Neuronal stem cell (in vitro differentiated cells): ENCODE measurements around the gene GKN1.
A peak's percentile ranks its signal among the peaks of the same experiment; 100 is the strongest.

Experiments used
- DNase-seq: peaks from one replicate; pipeline ENCODE4 v3.0.0-alpha.2; 2013; ENCODE audit warnings: low spot score
- H2AFZ ChIP-seq: one replicate; pipeline ENCODE4 v1.6.1; 2013; ENCODE audit warnings: mild to moderate bottlenecking, low read length, inconsistent platforms
- H2AK5ac ChIP-seq: 2 replicates; pipeline ENCODE4 v1.6.1; 2013; ENCODE audit warnings: low read depth, mild to moderate bottlenecking, inconsistent platforms, low read length, moderate library complexity, mixed read lengths
- H2BK120ac ChIP-seq: 2 replicates; pipeline ENCODE4 v1.6.1; 2013; ENCODE audit warnings: low read depth, mild to moderate bottlenecking, inconsistent platforms, low read length, moderate library complexity, mixed read lengths
- H2BK12ac ChIP-seq: one replicate; pipeline ENCODE4 v1.6.1; 2013; ENCODE audit warnings: low read length, inconsistent platforms
- H2BK15ac ChIP-seq: 2 replicates; pipeline ENCODE4 v1.6.1; 2013; ENCODE audit warnings: mild to moderate bottlenecking, low read length, inconsistent platforms, mixed read lengths
- H2BK5ac ChIP-seq: one replicate; pipeline ENCODE4 v1.6.1; 2013; ENCODE audit warnings: inconsistent platforms, mild to moderate bottlenecking, low read length, moderate library complexity
- H3K14ac ChIP-seq: one replicate; pipeline ENCODE4 v1.6.1; 2013; ENCODE audit warnings: low read length, inconsistent platforms
- H3K18ac ChIP-seq: 2 replicates; pipeline ENCODE4 v1.6.1; 2013; ENCODE audit warnings: low read length, inconsistent platforms
- H3K23ac ChIP-seq: 2 replicates; pipeline ENCODE4 v1.6.1; 2013; ENCODE audit warnings: low read depth, mild to moderate bottlenecking, mixed read lengths, low read length, inconsistent platforms; ENCODE audit not compliant: poor library complexity
- H3K27ac ChIP-seq: replicated peaks from 3 replicates; pipeline ENCODE4 v1.5.1; 2013; ENCODE audit warnings: low read length, inconsistent platforms
- H3K27me3 ChIP-seq, 3 experiments: 2 replicates each; pipeline ENCODE4 v1.6.1; 2013; ENCODE audit warnings: low read length in 3 of 3, mild to moderate bottlenecking in 2 of 3, inconsistent platforms in 1 of 3, low read depth in 1 of 3, mixed read lengths in 1 of 3, moderate library complexity in 1 of 3; ENCODE audit not compliant: control insufficient read depth in 3 of 3, insufficient read depth in 3 of 3
- H3K36me3 ChIP-seq, 2 donors: replicated peaks in 1 of 2; 2 replicates each; pipeline ENCODE4 v1.6.1; 2013; ENCODE audit warnings: low read length in 2 of 2; ENCODE audit not compliant: control insufficient read depth in 2 of 2, insufficient read depth in 2 of 2
- H3K4ac ChIP-seq: 2 replicates; pipeline ENCODE4 v1.6.1; 2013; ENCODE audit warnings: inconsistent platforms, mild to moderate bottlenecking, low read length, moderate library complexity
- H3K4me1 ChIP-seq, 2 donors: 1 replicate in 1 of 2; 2 replicates in 1 of 2; pipeline ENCODE4 v1.6.1; 2013; ENCODE audit warnings: low read length in 2 of 2, low read depth in 1 of 2; ENCODE audit not compliant: control insufficient read depth in 2 of 2, insufficient read depth in 1 of 2
- H3K4me2 ChIP-seq: one replicate; pipeline ENCODE4 v1.6.1; 2013; ENCODE audit warnings: mild to moderate bottlenecking, low read length, inconsistent platforms; ENCODE audit not compliant: insufficient read depth, poor library complexity, severe bottlenecking
- H3K4me3 ChIP-seq, 2 donors: 2 replicates each; pipeline ENCODE4 v1.5.1; 2013; ENCODE audit warnings: low read length in 2 of 2, mild to moderate bottlenecking in 2 of 2, inconsistent platforms in 1 of 2, moderate library complexity in 1 of 2
- H3K79me1 ChIP-seq: one replicate; pipeline ENCODE4 v1.6.1; 2013; ENCODE audit warnings: low read depth, mild to moderate bottlenecking, inconsistent platforms, low read length, moderate library complexity
- H3K9ac ChIP-seq: one replicate; pipeline ENCODE4 v1.6.1; 2013; ENCODE audit warnings: mild to moderate bottlenecking, low read depth, low read length, inconsistent platforms; ENCODE audit not compliant: poor library complexity
- H3K9me3 ChIP-seq, 2 donors: replicated peaks in 1 of 2; 2 replicates each; pipeline versions ENCODE3 to v1.6.1; 2013; ENCODE audit warnings: low read length in 2 of 2, mild to moderate bottlenecking in 2 of 2, inconsistent platforms in 1 of 2, low read depth in 1 of 2, mixed read lengths in 1 of 2, moderate library complexity in 1 of 2; ENCODE audit not compliant: control insufficient read depth in 2 of 2, insufficient read depth in 1 of 2
- H4K8ac ChIP-seq: one replicate; pipeline ENCODE4 v1.6.1; 2013; ENCODE audit warnings: low read depth, mild to moderate bottlenecking, inconsistent platforms, low read length, moderate library complexity
- H4K91ac ChIP-seq: one replicate; pipeline ENCODE4 v1.6.1; 2013; ENCODE audit warnings: low read length, low read depth, mild to moderate bottlenecking, inconsistent platforms; ENCODE audit not compliant: poor library complexity
- WGBS, 2 donors: extraction: QIAGEN DNeasy Blood & Tissue Kit; methylation state at CpG; one replicate each; pipeline ENCODE4 v1.1.7; 2013; ENCODE audit warnings: missing lambda C conversion rate in 2 of 2, mixed read lengths in 1 of 2; ENCODE audit not compliant: insufficient read length in 2 of 2, insufficient replicate concordance in 1 of 2; ENCODE audit errors: extremely low coverage in 2 of 2; 5-methylcytosine and 5-hydroxymethylcytosine counted together

The GKN1 gene

GRCh38 chr2:69013142-69013839 is 38.9 kb downstream of the GKN1 start, which contains the start of gene ANTXR1:
Gene ANTXR1 (plus strand): TSS chr2:69013179. CDS start chr2:69013500, 321 bp downstream.
- H3K14ac ChIP-seq = peak within 1 kb of the TSS; percentile 64
- H3K27ac ChIP-seq = no peak within 1 kb of the TSS
- H3K27me3 ChIP-seq = peaks cover 0 to 19% (median 6%) of the 10 kb centered on the region in 3 experiments

GRCh38 chr2:69013840-69014821 is 39.7 kb downstream of the GKN1 start:
- H3K14ac ChIP-seq = no peak overlapping the region
- no peak overlapping the region for H2BK5ac ChIP-seq
- no peaks in the 10 kb centered on the region for H3K79me1 ChIP-seq
- peaks cover 0 to 19% of the 10 kb centered on the region in 2 donors for H3K36me3 ChIP-seq
- H2BK12ac ChIP-seq = no peak overlapping the region
- peak overlapping the region; percentile 81 for H3K4me2 ChIP-seq
- no peaks in the 10 kb centered on the region for H3K9me3 ChIP-seq
- H2BK120ac ChIP-seq = no peak overlapping the region
- peaks cover 0 to 19% (median 6%) of the 10 kb centered on the region in 3 experiments for H3K27me3 ChIP-seq
- no peak overlapping the region for H2BK15ac ChIP-seq
- no peak overlapping the region for H4K91ac ChIP-seq
- H4K8ac ChIP-seq = no peak overlapping the region
- no peak overlapping the region for H3K27ac ChIP-seq
- H3K23ac ChIP-seq = no peak overlapping the region
- H3K9ac ChIP-seq = peak overlapping the region; percentile 78
- peaks cover 4 to 5% of the 10 kb centered on the region in 2 donors for H3K4me1 ChIP-seq
- peak overlapping the region; percentile 96 for H2AFZ ChIP-seq
- H3K18ac ChIP-seq = peak overlapping the region; percentile 91
- no peak overlapping the region for H3K4ac ChIP-seq
- peak overlapping the region; percentile 83 to 96 for H3K4me3 ChIP-seq
- no peak overlapping the region for H2AK5ac ChIP-seq
- WGBS, 2 donors = no CpG with 5 or more reads among the region's 20 CpGs
- DNase-seq = no peak

More at GRCh38 chr2:69013142-69013839, 38.9 kb downstream of the GKN1 start, which contains the start of gene ANTXR1:
- H3K23ac ChIP-seq = peak within 1 kb of the TSS; percentile 12
- no peaks in the 10 kb centered on the region for H3K79me1 ChIP-seq
- H2BK120ac ChIP-seq = no peak within 1 kb of the TSS
- H2AFZ ChIP-seq = peak within 1 kb of the TSS; percentile 96
- no peak within 1 kb of the TSS for H4K91ac ChIP-seq
- H3K4me2 ChIP-seq = peak within 1 kb of the TSS; percentile 81
- no peak within 1 kb of the TSS for H3K4ac ChIP-seq
- peak within 1 kb of the TSS; percentile 62 for H2BK15ac ChIP-seq
- peak within 1 kb of the TSS; percentile 78 for H3K9ac ChIP-seq
- H3K4me1 ChIP-seq = peaks cover 4 to 5% of the 10 kb centered on the region in 2 donors
- H3K9me3 ChIP-seq = no peaks in the 10 kb centered on the region
- peak within 1 kb of the TSS; percentile 91 for H3K18ac ChIP-seq
- no CpG with 5 or more reads among the region's 63 CpGs for WGBS, 2 donors
- no peak within 1 kb of the TSS for H2BK12ac ChIP-seq
- H4K8ac ChIP-seq = no peak within 1 kb of the TSS
- no peak within 1 kb of the TSS for H2BK5ac ChIP-seq
- peak; percentile 70 for DNase-seq
- H3K4me3 ChIP-seq = peak within 1 kb of the TSS; percentile 83 to 96
- peaks cover 0 to 15% of the 10 kb centered on the region in 2 donors for H3K36me3 ChIP-seq
- no peak within 1 kb of the TSS for H2AK5ac ChIP-seq

- Histone ChIP-seq H3K14ac (no peak overlapping the region), H2BK120ac (no peak overlapping the region), H4K91ac (no peak overlapping the region), H3K27me3 (peaks cover 0 to 5% (median 4%) of the 10 kb centered on the region in 3 experiments), H3K4me3 (no peak overlapping the region), H3K9ac (no peak overlapping the region), H2BK5ac (no peak overlapping the region), H3K79me1 (no peaks in the 10 kb centered on the region), H3K4me2 (no peak overlapping the region), H2AK5ac (no peak overlapping the region), H2BK15ac (no peak overlapping the region), H3K9me3 (no peaks in the 10 kb centered on the region), H3K36me3 (peaks cover 0 to 19% of the 10 kb centered on the region in 2 donors), H3K4me1 (peaks cover 4 to 5% of the 10 kb centered on the region in 2 donors), H3K27ac (no peak overlapping the region), H4K8ac (no peak overlapping the region), H3K23ac (no peak overlapping the region), H2BK12ac (no peak overlapping the region), H3K4ac (no peak overlapping the region), H2AFZ (no peak overlapping the region), H3K18ac (no peak overlapping the region)
- WGBS, 2 donors = no CpG with 5 or more reads among the region's 5 CpGs
- DNase-seq = no peak
Observed at GRCh38 chr2:69017080-69017479, 42.6 kb downstream of the GKN1 start.
